ENCODE measurements around the gene STT3B. TPM values are rescaled to one million over a fixed set of nuclear protein-coding genes. Genes with fewer than 3 reads are reported as not detected.
"Not testable (repeated sequence)": the region's sequence is repeated elsewhere in the genome, so short reads cannot be mapped to it uniquely, and the experiment has no call there.

The STT3B gene
- total RNA-seq, 1 donor from 2014 or later = 80.7 TPM

DNA sequence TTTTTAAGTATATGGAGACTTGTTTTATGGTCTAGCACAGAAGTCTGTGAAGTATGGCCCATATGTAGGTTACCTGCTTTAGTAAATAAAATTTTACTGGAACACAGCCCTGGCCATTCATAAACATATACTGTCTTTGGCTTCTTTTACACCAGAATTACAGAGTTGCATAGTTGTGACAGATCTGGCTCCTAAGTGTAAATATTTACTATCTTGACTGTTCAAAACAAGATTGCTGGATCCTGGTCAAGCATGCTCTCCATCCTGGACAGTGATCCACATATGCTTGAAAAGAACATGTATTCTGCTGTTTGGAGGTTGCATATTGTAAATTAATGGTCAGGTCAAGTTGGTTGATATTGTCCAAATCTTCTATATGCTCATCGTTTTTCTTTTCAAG, 57.9 kb downstream of the STT3B start:
- no peak for DNase-seq (ENCODE audit: low spot score)

GRCh38 chr3:31592764-31593163, 60.0 kb downstream of the STT3B start:
- DNase-seq (ENCODE audit: low spot score) = no peak

DNA sequence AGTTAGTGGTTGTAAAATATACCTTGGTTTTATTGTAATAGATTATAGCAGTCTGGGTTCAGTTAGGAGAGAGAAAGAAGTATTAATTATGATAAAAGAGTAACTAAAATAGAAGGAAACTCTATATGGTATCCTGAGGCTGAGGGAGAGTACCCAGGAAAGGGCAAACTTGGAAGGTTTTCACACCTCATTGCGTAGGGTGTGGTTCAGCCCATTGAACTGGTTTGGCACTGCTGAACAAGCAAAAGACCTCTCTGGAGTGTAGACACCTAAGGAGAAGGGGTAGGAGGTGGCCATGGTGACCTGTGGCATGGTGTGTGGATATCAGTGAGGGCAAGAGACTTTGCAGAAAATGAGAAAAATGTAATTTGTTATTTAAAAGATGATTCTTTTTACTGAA, 63.5 kb downstream of the STT3B start:
- DNase-seq (ENCODE audit: low spot score) = no peak

- no peak for DNase-seq (ENCODE audit: low spot score)
Measured at GRCh38 chr3:31600431-31600830, 67.7 kb downstream of the STT3B start.

DNA sequence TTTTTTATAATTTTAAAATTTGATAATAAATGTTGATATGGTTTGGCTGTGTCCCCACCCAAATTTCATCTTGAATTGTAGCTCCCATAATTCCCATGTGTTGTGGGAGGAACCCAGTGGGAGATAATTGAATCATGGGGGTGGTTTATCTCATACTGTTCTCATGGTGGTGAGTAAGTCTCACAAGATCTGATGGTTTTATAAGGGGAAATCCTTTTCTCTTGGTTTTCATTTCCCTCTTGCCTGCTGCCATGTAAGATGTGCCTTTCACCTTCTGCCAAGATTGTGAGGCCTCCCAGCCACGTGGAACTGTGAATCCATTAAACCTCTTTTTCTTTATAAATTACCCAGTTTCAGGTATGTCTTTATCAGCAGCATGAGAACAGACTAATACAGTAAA, 72.6 kb downstream of the STT3B start:
- not testable (repeated sequence) for DNase-seq (ENCODE audit: low spot score)

GRCh38 chr3:31606453-31606852, 73.7 kb downstream of the STT3B start:
- no peak for DNase-seq (ENCODE audit: low spot score)

GRCh38 chr3:31610700-31611275, 78.1 kb downstream of the STT3B start:
- no peak for DNase-seq (ENCODE audit: low spot score)

GRCh38 chr3:31613177-31613576, 80.5 kb downstream of the STT3B start:
- DNase-seq (ENCODE audit: low spot score) = no peak

- DNase-seq (ENCODE audit: low spot score) = no peak
Measured at GRCh38 chr3:31613654-31614053, 80.9 kb downstream of the STT3B start.

DNA sequence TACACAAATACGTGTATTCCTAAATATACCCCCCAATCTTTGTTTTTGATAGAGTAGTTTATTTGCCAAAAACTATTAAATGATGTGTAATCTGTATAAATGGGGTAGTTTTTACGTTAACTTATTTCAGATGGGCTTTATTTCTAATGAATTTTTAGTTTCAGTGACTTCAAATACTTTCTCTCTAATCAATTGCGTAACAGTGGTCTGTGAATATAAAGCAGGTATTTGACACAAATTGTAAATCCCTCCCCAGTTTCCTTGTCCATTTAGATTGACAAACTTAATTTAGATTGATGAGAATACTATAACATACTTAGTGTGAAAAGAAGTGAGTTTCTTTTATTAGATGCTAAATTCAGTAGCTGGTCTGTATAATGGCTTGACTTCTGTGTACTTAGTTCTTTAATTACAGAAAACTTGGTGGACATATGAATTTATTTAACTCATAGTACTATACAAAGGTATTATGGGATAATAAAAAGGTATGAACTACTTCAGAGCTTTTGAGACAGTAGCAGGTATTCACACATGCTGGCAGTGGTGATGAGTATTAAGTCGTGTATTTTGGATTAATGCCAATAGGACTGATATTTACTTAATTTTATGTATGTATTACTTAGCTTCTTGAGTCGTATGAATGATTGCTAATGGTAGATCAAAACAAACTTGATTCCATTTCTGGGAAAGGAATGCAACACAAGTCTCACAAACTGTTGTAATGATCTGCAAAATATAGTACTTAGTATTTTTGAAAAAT, 81.6 kb downstream of the STT3B start:
- no peak for DNase-seq (ENCODE audit: low spot score)

GRCh38 chr3:31615071-31615875, 82.5 kb downstream of the STT3B start:
- no peak for DNase-seq (ENCODE audit: low spot score)

DNA sequence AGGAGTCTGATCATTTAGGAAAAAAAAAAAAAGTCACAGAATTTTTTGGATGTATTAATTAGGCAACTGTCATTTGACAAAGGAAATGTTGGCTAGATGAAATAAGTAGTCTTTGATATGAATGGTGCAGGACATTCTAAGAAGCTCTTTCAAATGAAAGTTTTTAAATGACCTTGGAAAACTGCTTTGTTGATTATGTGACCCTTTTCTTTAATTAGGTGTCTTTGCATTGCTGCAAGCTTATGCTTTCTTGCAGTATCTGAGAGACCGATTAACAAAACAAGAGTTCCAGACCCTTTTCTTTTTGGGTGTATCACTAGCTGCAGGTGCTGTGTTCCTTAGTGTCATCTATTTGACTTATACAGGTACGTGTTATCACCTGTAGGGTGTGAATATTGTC, 84.0 kb downstream of the STT3B start:
- DNase-seq (ENCODE audit: low spot score) = no peak

- DNase-seq (ENCODE audit: low spot score) = no peak
Measured at GRCh38 chr3:31620656-31621055, 87.9 kb downstream of the STT3B start.

GRCh38 chr3:31621314-31621713, 88.6 kb downstream of the STT3B start:
- no peak for DNase-seq (ENCODE audit: low spot score)

DNA sequence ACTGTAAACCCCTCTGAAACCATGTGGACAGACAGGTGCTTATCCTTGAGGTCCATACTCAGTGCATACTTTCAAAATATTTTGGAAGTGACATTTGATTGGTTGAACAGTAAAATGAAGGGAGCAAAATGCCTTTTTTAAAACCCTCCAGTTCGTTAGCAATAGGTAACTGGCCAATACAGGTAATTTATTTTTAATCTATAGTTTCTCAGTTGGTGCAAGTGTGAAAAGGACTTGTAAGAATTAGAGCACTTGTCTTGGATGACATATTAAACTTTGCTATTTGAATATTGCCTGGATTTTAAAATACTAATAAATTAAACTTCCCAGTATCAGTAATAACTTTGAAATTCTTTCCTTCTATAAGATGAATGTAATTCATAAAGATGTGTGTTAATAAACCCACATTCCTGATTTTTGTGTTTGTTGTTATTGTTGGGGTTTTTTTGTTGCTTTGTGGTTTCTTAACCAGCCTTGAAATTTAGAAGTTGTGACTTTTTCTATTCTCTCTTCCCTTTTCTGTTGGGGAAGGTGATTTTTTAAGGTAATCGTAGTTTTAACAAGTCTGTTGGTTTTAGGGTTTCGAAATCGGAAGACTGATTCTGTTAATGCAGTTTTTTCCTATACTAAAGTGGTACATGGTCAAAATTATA, 90.0 kb downstream of the STT3B start:
- DNase-seq (ENCODE audit: low spot score) = no peak

- no peak for DNase-seq (ENCODE audit: low spot score)
Measured at GRCh38 chr3:31624083-31624709, 91.5 kb downstream of the STT3B start.

DNA sequence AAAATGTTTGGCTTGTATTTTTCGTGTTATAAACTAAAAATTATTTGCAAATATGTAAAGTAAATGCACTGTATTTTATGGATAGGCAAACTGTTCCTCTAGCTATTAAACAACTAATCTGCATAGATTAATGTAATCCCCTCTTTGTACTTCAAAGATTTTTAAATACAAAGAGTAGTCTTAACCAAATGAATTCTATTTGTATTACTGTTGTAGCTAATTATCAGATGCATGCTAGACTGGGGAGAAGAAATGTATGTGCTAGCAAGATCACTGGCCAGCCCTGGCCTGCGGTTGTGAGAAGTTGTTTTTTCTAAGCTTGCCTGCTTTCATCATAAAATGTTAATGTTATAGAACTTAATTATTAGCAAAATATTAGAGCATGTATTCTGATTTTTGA, 92.6 kb downstream of the STT3B start:
- DNase-seq (ENCODE audit: low spot score) = no peak

DNA sequence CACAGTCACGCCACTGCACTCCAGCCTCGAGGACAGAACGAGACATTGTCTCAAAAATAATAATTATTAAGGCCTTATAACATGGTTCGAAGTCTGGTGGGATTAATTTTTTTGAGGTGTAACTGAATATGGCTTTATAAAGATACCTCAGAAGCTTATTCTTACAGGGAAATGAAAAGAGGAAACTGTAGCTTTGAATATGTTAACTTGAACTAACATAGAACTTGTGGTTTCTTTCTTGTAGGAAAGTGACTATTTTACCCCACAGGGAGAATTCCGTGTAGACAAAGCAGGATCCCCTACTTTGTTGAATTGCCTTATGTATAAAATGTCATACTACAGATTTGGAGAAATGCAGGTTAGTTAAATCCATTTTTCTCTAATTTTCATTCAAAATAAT, 96.3 kb downstream of the STT3B start:
- no peak for DNase-seq (ENCODE audit: low spot score)

DNA sequence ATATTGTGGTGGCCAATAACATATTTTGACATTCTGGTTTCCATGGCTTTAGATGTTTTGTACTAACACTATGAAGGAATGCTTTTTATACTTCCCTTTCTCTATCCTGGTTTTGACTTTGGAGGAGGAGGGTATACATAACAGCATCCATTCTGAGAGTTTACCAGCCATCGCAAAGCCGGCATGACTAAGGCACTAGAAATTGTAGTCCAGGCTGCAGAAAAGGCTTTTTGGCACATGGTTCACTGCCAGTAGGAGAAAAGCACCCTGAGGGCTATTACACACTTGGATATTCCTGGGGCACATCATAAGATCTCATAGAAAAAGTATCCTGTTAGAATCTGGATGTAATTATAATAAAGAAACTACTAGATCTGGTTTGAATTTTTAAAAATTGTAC, 101.8 kb downstream of the STT3B start:
- no peak for DNase-seq (ENCODE audit: low spot score)

GRCh38 chr3:31635545-31635944, 102.8 kb downstream of the STT3B start:
- DNase-seq (ENCODE audit: low spot score) = no peak

DNA sequence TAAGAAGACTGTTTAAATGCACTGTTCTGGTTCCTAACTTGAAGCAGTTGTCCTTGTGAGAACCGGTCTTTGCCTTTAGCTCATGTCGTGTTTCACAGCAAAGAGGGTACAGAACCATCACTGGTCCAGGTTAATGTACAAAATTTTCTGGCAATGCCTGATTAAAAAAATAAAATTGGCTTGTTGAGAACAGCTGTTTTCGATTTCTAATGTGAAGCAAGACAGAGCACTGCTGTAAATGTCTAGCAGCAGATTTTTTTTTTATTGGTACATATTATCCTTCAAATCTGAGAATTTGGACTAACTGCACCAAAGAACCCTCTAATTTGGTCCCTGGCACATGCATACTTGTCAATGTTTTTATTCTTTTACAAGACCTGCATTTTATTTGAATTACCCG, 103.3 kb downstream of the STT3B start:
- no peak for DNase-seq (ENCODE audit: low spot score)

Data from mesenteric fat pad (tissue), 1 donor.